Fibroblast of villous mesenchyme (primary cell): ENCODE data around the gene DHX35. TPM values are rescaled to one million over a fixed set of nuclear protein-coding genes. Genes with fewer than 3 reads are reported as not detected.

Source experiments
- DNase-seq: peaks from one replicate; pipeline ENCODE4 v3.0.0-alpha.2; 2010; ENCODE audit warnings: low read depth
- H3K4me3 ChIP-seq: 2 replicates; pipeline ENCODE4 v1.5.1; 2011; ENCODE audit warnings: low read depth, mild to moderate bottlenecking, low read length
- CTCF ChIP-seq: IDR thresholded peaks from 2 replicates; pipeline ENCODE4 v1.5.1; 2012; ENCODE audit warnings: low read depth, mild to moderate bottlenecking, low read length; ENCODE audit not compliant: insufficient read depth
- total RNA-seq: library from RNA; depleted of rRNA; stranded (reverse); fragments of >200 nt; gene quantifications from 2 replicates; pipeline ENCODE4 v1.2.3, GENCODE V29; 2012

DHX35 gene
- total RNA-seq = 9.7 and 12.5 TPM in 2 replicates

- H3K4me3 ChIP-seq = peak within 1 kb of the TSS; percentile 91
- DNase-seq = peak; percentile 96
- TF ChIP-seq CTCF = peak; percentile 42
These were observed at the start of gene DHX35 for GRCh38 chr20:38962044-38962927. Gene DHX35 (plus strand): TSS chr20:38962344. CDS start chr20:38962368, 24 bp downstream.

- DNase-seq = no peak
- no peak for TF ChIP-seq CTCF
- no peak overlapping the region for H3K4me3 ChIP-seq
These were observed 46.8 kb upstream of the DHX35 start for GRCh38 chr20:38915355-38915754.

- DNase-seq = no peak
- H3K4me3 ChIP-seq = no peak overlapping the region
- TF ChIP-seq CTCF = no peak
These were observed 44.5 kb upstream of the DHX35 start for GRCh38 chr20:38917657-38918056.

GRCh38 chr20:38918172-38918571, 44.0 kb upstream of the DHX35 start:
- no peak for TF ChIP-seq CTCF
- DNase-seq = no peak

GRCh38 chr20:38919683-38920082, 42.5 kb upstream of the DHX35 start:
- H3K4me3 ChIP-seq = no peak overlapping the region
- TF ChIP-seq CTCF = no peak
- no peak for DNase-seq

More at GRCh38 chr20:38918172-38918571, 44.0 kb upstream of the DHX35 start:
- no peak overlapping the region for H3K4me3 ChIP-seq

- TF ChIP-seq CTCF = no peak
- no peak overlapping the region for H3K4me3 ChIP-seq
- DNase-seq = no peak
These were observed 41.7 kb upstream of the DHX35 start for GRCh38 chr20:38920411-38920810.
